ENCODE results near the gene CDH12. TPM values are rescaled to one million over a fixed set of nuclear protein-coding genes. Genes with fewer than 3 reads are reported as not detected.
"Not testable (repeated sequence)": the region's sequence is repeated elsewhere in the genome, so short reads cannot be mapped to it uniquely, and the experiment has no call there.

CDH12 gene
- total RNA-seq, 1 experiment from 2014 or later: 0.22 TPM

GRCh38 chr5:22465177-22465576, 388.0 kb downstream of the CDH12 start:
- DNase-seq (ENCODE audit: low read depth): no peak

- no peak for DNase-seq (ENCODE audit: low read depth)
These were observed 393.0 kb downstream of the CDH12 start for GRCh38 chr5:22460189-22460588.

GRCh38 chr5:22432905-22433304, 420.2 kb downstream of the CDH12 start:
- no peak for DNase-seq (ENCODE audit: low read depth)

DNA sequence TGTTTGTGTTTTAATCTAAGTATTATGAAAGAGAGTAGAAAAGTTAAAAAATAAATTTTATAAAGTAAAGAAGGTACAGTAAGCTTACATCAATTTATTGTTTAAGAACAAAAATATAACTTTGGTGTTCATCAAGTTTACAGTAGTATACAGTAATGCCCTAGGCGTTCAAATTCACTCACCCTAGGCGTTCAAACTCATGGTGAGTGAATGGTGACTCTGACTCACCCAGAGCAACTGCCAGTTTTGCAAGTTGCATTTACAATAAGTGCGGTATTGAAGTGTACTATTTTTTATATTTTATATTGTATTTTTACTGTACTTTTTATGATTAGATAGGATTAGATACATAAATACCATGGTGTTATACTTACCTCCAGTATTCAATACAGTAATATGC, 421.3 kb downstream of the CDH12 start:
- DNase-seq (ENCODE audit: low read depth): no peak

DNA sequence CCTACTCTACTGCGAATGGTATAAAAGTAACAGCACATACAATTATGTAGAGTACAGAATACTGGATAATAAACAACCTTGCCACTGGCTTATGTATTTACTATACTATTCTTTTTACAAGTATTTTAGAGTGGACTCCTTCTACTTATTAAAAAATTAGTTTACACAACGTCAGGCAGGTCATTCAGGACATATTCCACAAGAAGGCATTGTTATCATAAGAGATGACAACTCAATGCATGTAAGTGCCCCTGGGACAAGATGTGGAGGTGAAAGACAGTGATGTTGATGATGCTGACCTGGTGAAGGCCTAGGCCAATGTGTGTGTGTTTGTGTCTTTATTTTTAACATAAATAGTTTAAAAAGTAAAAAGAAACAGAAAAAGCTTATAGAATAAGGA, 421.7 kb downstream of the CDH12 start:
- DNase-seq (ENCODE audit: low read depth): no peak

DNA sequence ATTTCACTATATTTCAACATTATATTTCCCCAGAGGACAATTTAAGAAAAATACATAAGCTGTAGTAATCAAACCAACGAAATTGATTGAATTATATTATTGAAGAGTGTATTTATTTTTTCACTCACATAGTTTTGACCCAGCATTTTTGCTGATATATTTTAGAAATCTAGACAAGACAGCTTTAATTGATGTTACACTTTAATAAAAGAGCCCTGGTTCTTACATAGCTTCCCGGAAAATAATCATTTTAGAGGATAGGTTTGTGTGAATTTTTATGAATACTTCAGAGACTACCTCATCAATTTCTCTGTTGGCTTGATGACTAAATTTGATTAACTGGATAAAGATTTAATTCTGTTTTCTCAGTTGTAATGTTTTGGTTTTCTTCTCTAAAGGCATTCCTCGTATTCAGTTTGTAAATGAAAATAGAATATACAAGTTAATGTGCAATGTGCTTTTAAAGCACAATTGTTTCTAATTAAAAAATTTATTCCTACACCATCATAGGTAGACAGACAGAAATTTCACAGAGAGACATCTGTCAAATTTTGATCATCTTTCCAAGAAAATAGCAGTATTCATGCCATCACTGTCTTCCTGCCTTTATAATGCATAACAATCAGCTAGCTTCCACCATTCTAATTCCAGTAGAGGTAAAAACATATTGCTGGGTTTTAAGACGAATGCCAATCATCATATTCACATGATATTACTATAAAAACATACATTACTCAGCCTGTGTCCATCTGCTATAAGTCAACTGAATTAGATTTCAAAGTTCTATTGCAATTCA, 441.4 kb downstream of the CDH12 start:
- DNase-seq (ENCODE audit: low read depth): no peak

- no peak for DNase-seq (ENCODE audit: low read depth)
These were observed 461.2 kb downstream of the CDH12 start for GRCh38 chr5:22391956-22392355.

DNA sequence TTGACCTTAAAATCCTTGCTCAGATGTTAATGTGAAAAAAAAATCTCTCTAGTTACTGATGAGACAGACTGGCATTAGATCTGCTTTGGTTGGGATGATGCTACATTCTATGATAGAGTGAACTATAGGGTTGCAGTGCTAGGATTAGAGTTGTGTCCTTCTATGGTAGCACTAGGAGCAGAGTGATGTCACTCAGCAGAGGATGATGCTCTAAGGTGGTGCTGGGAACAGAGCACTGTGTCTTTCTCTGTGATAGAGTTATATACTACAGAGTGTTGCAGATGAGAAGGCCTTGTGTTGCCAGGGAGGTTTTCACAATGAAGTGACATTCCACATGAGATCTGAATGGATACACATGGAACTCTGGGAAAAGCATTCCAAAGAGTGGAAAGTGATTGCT, 462.3 kb downstream of the CDH12 start:
- DNase-seq (ENCODE audit: low read depth): no peak

GRCh38 chr5:22372826-22373660, 480.1 kb downstream of the CDH12 start:
- no peak for DNase-seq (ENCODE audit: low read depth)

DNA sequence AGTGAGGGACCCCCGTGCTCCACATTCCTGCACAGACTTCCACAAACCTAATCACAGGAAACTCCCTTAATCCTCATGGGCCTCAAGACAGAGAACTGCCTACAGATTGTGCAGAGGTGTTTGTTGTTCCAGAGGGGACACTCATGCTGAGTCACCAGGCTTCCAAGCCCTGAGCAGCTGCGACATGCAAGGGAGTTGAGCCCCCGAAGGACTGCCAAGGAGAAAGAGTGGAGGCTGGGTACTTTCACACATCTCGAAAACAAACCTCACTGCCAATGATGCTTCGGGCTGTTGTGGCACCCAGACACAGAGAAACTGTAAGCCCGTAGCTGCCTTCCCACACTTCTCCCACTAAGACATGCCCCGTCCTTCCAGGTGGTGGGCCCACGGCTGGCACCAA, 480.8 kb downstream of the CDH12 start:
- DNase-seq (ENCODE audit: low read depth): peak; percentile 24

DNA sequence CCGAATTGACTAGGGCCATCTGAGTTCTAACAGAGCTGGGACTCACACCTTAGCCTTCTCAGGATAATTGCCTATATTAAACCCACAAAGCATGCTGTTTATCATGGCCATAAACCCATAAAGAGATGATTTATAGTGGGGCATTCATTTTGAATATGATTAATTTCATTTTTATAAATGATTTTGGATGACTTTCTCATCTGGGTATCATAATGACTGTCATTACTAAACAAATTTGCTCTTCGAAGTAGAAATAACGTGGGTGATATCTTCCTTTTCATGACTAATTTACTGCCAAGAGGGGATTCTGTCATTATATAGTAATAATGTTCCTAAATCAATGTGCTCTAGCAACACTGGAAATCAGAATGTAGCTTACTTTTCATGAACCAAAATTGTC, 498.2 kb downstream of the CDH12 start:
- no peak for DNase-seq (ENCODE audit: low read depth)

- no peak for DNase-seq (ENCODE audit: low read depth)
These were observed 500.7 kb downstream of the CDH12 start for GRCh38 chr5:22352493-22352892.

- DNase-seq (ENCODE audit: low read depth): no peak
These were observed 502.0 kb downstream of the CDH12 start for GRCh38 chr5:22351178-22351577.

GRCh38 chr5:22348027-22348426, 505.1 kb downstream of the CDH12 start:
- no peak for DNase-seq (ENCODE audit: low read depth)

DNA sequence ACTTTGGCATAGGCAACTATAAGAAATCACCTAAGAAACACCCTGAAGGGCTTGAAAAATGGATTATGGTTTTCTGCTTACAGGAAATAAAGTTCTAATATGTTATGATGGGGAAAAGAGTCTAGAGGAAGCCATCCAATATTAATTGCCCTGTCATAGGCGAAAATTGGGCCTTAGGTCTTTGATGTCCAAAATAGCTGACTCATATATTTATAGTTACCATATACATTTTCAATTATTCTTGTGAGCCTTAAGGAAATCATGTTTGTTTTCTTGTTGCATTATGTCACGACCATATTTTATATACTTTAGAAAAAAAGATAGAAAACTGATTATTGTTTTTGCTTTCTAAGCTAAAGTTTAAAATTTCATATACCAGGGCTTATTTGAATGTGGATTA, 509.1 kb downstream of the CDH12 start:
- DNase-seq (ENCODE audit: low read depth): no peak

GRCh38 chr5:22341406-22341805, 511.7 kb downstream of the CDH12 start:
- no peak for DNase-seq (ENCODE audit: low read depth)

DNA sequence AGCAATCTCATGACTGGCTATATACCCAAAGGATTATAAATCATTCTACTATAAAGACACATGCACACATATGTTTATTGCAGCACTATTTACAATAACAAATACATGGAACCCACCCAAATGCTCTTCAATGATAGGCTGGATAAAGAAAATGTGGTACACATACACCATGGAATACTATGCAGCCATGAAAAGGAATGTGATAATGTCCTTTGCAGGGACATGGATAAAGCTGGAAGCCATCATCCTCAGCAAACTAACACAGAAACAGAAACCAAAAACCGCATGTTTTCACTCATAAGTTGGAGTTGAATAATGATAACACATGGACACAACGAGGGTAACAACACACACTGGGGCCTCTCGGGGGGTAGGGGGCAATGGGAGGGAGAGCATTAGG, 520.2 kb downstream of the CDH12 start:
- not testable (repeated sequence) for DNase-seq (ENCODE audit: low read depth)

DNA sequence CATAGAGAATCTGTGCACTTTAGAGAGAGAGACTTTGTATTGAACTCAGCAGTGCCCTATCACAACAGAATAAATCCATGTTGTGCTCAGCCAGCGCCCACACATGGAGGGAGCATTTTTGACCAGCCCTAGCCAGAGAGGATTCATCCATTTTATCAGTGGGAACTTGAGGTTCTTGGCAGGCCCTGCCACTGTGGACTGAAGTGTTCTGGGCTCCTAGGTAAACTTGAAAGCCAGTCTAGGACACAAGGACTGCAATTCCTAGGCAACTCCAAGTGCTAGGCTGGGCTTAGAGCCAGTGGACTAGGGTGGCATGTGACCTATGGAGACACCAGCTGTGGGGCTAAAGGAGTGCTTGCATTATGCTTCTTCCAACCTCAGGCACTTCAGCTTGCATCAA, 523.5 kb downstream of the CDH12 start:
- no peak for DNase-seq (ENCODE audit: low read depth)

DNA sequence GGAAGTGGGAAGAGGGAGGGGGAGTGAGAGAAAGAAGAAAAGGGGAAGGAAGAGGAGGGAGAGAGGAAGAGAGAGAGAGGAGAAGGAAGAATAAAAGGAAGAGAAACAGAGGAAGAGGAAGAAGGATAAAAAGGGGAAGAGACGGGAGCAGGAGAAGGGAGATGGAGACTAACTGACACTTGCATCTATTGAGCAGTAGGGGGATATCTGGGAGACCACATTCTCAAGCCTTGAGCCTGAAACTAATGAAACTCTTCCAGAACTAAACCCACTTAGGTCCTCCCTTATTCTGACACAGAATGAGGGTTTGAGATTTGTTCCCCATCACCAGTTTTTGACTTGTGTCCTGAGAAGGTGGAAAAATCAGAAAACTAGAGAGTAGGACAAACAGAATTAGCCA, 533.3 kb downstream of the CDH12 start:
- no peak for DNase-seq (ENCODE audit: low read depth)

DNA sequence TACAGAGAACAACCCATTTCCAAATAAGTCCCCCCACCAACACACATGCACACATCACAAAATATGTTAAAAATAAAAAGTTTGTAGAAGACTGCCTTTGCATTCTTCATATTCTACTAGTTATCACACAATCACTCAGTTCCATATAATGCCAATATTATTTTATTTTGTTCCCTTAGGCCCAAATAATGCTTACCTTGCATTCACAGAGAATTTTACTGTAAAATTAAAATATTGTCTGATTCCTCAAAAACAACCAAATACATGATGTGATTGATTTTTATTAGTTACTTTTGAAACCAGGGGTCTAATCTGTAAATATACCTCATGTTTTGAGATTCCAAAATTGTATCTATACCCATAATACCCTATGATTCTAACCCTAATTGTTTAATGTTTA, 536.9 kb downstream of the CDH12 start:
- DNase-seq (ENCODE audit: low read depth): no peak

DNA sequence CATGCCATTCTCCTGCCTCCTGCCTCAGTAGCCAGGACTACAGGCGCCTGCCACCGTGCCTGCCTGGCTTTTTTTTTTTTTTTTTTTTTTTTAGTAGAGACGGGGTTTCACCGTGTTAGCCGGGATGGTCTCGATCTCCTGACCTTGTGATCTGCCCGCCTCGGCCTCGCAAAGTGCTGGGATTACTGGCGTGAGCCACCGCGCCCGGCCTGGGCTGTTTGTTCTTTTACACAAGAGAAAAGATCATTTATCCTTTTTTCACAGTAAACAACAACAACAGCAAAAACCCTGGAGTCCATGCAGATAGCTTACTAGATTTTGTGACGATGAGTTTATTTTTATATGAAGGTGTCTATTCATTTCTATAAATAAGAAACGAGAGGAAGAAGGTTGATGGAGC, 538.1 kb downstream of the CDH12 start:
- not testable (repeated sequence) for DNase-seq (ENCODE audit: low read depth)

DNA sequence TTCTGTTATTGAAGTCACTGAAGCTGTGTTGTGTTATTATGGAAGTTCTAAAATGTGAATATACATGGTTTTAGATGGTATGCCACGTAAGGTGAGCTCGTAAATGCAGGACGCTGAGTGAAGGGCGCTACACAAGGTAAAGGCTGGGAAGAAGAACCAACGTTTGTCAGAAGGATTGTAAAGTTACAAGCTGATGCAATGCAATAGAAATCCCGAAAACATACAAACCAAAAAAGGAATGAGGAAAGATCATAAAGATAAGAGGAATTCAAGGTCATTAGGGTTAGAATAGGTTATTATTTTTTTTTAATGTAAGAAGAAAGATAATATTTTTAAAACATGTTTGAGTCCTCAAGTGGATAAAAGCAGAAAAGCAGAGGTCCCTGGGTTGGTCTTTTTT, 538.6 kb downstream of the CDH12 start:
- no peak for DNase-seq (ENCODE audit: low read depth)

DNA sequence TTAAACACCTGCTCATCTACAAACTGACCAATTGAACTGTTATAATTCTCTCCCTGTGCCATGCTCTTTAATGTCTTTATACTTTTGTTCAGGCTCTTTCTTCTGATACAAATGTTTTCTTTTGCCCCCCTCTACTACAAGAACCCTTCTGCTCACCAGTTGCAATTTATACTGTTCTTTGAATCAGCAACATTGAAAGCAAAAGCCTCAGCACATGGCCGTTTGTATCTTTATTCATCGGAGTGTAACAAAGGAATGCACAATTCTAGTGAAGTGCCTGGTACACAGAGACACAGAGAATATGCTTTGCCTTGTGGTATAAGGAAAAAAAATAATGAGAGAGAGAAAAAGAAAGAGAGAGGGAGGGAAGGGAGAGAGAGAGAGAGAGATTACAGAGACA, 547.1 kb downstream of the CDH12 start:
- DNase-seq (ENCODE audit: low read depth): no peak

All from M059J (cell line).